Testis (tissue), 3 donors: Measurements from ENCODE around the gene INO80. TPM values are rescaled to one million over a fixed set of nuclear protein-coding genes. Genes with fewer than 3 reads are reported as not detected.
A peak's percentile ranks its signal among the peaks of the same experiment; 100 is the strongest.

Source experiments
- DNase-seq: peaks from one replicate; pipeline ENCODE4 v3.0.0-alpha.2; 2019
- H3K27ac ChIP-seq, 2 donors: fragments of 200-600 bp; sonication (generic); one replicate each; pipeline ENCODE4 v1.5.1; 2019
- H3K27me3 ChIP-seq: fragments of 200-600 bp; sonication (generic); one replicate; pipeline ENCODE4 v1.5.1; 2019
- H3K36me3 ChIP-seq: fragments of 200-600 bp; sonication (generic); one replicate; pipeline ENCODE4 v1.5.1; 2017; ENCODE audit warnings: low read depth; ENCODE audit errors: missing control alignments
- H3K4me1 ChIP-seq: fragments of 200-600 bp; sonication (generic); one replicate; pipeline ENCODE4 v1.5.1; 2019
- H3K4me3 ChIP-seq, 2 donors: fragments of 200-600 bp; sonication (generic); one replicate each; pipeline ENCODE4 v1.5.1; 2017 to 2019
- H3K9me3 ChIP-seq: fragments of 200-600 bp; sonication (generic); one replicate; pipeline ENCODE4 v1.5.1; 2017
- POLR2A ChIP-seq: fragments of 450-650 bp; IDR thresholded peaks from one replicate; pipeline ENCODE4 v1.6.1; 2017; ENCODE audit warnings: antibody characterized with exemption, mild to moderate bottlenecking, moderate library complexity
- WGBS, 2 donors: methylation state at CpG; one replicate each; pipeline ENCODE4 v1.1.5; 2018; 5-methylcytosine and 5-hydroxymethylcytosine counted together
- intact Hi-C: fragments of 100-400 bp; cut with DNase I; formaldehyde crosslinking; loops from one replicate; pipeline ENCODE4 v1.15.1; 2023; ENCODE audit warnings: low total_unique reads
- polyA plus RNA-seq: library from polyadenylated mRNA; stranded (reverse); fragments of 350-450 nt; fragmentation: Illumina TruSeq; extraction: RNeasy Lipid Tissue Mini Kit (QIAGEN cat#74804); gene quantifications from one replicate; pipeline ENCODE4 v1.2.3, GENCODE V29; 2014; ENCODE audit warnings: low read depth, low replicate concordance; ENCODE audit not compliant: insufficient read depth
- total RNA-seq, 2 donors: library from RNA; depleted of rRNA; stranded (reverse); fragments of >200 nt; gene quantifications; one replicate each; pipeline ENCODE4 v1.2.3, GENCODE V29; 2016
- TF ChIP-seq, protein P1 (sequence below), 3 experiments: fragments of 450-650 bp in 2 of 3; fragments of 200-600 bp in 1 of 3; sonication (generic) in 1 of 3; IDR thresholded peaks; one replicate each; pipeline ENCODE4 v1.5.1; 2016 to 2019; ENCODE audit warnings: antibody characterized with exemption in 3 of 3, mild to moderate bottlenecking in 2 of 3, moderate library complexity in 1 of 3

Gene INO80
- total and polyA plus RNA-seq, 3 donors from 2014 or later, result 21.2 to 44.2 (median 43.5) TPM

GRCh38 chr15:41116962-41117252, 827 bp upstream of the INO80 start:
- no peak for TF ChIP-seq POLR2A
- TF ChIP-seq, protein P1, sequence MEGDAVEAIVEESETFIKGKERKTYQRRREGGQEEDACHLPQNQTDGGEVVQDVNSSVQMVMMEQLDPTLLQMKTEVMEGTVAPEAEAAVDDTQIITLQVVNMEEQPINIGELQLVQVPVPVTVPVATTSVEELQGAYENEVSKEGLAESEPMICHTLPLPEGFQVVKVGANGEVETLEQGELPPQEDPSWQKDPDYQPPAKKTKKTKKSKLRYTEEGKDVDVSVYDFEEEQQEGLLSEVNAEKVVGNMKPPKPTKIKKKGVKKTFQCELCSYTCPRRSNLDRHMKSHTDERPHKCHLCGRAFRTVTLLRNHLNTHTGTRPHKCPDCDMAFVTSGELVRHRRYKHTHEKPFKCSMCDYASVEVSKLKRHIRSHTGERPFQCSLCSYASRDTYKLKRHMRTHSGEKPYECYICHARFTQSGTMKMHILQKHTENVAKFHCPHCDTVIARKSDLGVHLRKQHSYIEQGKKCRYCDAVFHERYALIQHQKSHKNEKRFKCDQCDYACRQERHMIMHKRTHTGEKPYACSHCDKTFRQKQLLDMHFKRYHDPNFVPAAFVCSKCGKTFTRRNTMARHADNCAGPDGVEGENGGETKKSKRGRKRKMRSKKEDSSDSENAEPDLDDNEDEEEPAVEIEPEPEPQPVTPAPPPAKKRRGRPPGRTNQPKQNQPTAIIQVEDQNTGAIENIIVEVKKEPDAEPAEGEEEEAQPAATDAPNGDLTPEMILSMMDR (IDR thresholded peaks at IDR 0.05), result no peak
- Histone ChIP-seq H3K4me1 (peaks cover 13% of the 10 kb centered on the region), H3K9me3 (no peaks in the 10 kb centered on the region), H3K27ac (peak overlapping the region; percentile 97 to 99), H3K36me3 (no peaks in the 10 kb centered on the region), H3K27me3 (no peaks in the 10 kb centered on the region), H3K4me3 (peak overlapping the region; percentile 84 to 100)
- DNase-seq, result no peak
- intact Hi-C loops, result no loop called here
- 60 to 61% methylated on average over 6 of the region's 6 CpGs for WGBS, 2 donors

DNA sequence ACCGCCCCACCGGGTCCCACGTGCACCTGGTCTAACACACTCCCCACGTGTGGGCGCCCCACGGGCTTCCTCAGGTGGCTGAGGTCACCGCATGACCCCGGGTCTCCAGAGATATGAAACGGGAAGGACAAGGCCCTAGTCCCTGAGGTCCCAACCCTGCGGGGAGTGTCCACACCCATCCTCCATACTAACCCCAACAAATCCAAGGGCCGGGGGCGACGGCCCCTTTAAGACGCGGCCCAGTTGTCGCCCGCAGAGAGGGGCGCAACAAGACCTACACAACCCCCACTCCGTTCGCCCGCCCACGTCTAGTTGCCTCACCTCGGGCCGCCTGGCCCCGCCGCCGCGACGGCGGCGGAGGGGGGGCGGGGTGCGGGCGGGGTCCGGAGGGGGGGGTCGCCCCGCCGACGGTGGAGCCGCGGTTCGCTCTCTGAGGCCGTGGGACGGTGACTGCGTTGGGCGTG, 396 bp downstream of the INO80 start:
- intact Hi-C loops, result no loop called here
- TF ChIP-seq POLR2A, result no peak
- TF ChIP-seq, protein P1 (IDR thresholded peaks at IDR 0.05), result no peak

DNA sequence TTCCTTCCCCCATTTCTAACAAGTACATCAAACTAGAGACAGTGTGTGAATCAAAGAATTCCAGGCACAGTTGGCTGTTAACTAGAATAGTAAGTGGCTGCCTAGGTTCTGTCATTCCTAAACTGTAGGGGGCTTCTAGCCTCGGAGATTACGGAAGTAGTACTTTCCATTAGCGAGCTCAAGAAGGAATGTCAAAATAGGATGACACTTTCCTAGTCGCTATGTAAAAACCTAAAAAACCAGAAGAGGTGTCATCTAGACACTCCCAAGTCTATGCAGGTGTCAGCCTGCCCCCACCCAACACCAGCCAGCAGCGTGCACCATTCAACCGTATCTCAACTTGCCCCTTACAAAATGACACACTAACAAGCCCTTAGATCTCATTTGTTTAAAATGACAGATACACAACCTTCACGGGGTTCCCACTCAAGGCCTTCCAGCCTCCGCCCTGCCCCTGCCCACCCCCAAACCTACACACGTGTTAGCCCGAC, 874 bp downstream of the INO80 start:
- intact Hi-C loops, result no loop called here
- 0% methylated on average over 10 of the region's 10 CpGs for WGBS, 2 donors
- Histone ChIP-seq H3K27me3 (no peaks in the 10 kb centered on the region), H3K27ac (peak overlapping the region; percentile 97 to 99), H3K9me3 (no peaks in the 10 kb centered on the region), H3K4me3 (peak overlapping the region; percentile 84 to 100), H3K36me3 (no peaks in the 10 kb centered on the region), H3K4me1 (peaks cover 13% of the 10 kb centered on the region)
- TF ChIP-seq, protein P1 (IDR thresholded peaks at IDR 0.05), result no peak
- no peak for TF ChIP-seq POLR2A
- DNase-seq, result no peak

More for the DNA sequence above, 396 bp downstream of the INO80 start:
- H3K36me3 ChIP-seq, result no peaks in the 10 kb centered on the region
- peak overlapping the region; percentile 97 to 99 for H3K27ac ChIP-seq
- DNase-seq, result peak; percentile 81
- no peaks in the 10 kb centered on the region for H3K27me3 ChIP-seq
- no peaks in the 10 kb centered on the region for H3K9me3 ChIP-seq
- 0 to 1% methylated on average over 2 to 17 of the region's 46 CpGs for WGBS, 2 donors
- H3K4me1 ChIP-seq, result peaks cover 13% of the 10 kb centered on the region
- peak overlapping the region; percentile 84 to 100 for H3K4me3 ChIP-seq

- H3K27me3 ChIP-seq, result no peaks in the 10 kb centered on the region
- no peak for DNase-seq
- no peaks in the 10 kb centered on the region for H3K4me1 ChIP-seq
- intact Hi-C loops, result no loop called here
- H3K9me3 ChIP-seq, result no peaks in the 10 kb centered on the region
- H3K27ac ChIP-seq, result no peak overlapping the region
- WGBS, 2 donors, result 79 to 82% methylated on average over 5 of the region's 5 CpGs
- no peak for TF ChIP-seq POLR2A
- TF ChIP-seq, protein P1 (IDR thresholded peaks at IDR 0.05), result no peak
- H3K4me3 ChIP-seq, result no peak overlapping the region
- H3K36me3 ChIP-seq, result no peaks in the 10 kb centered on the region
Observed at GRCh38 chr15:41106947-41107346, 9.1 kb downstream of the INO80 start.
